ENCODE results near the gene NKD1.

- TF ChIP-seq CTCF (IDR thresholded peaks at IDR 0.05) (no peak), POLR2AphosphoS5 (IDR thresholded peaks at IDR 0.05) (no peak), EP300 (IDR thresholded peaks at IDR 0.05) (no peak), POLR2A (IDR thresholded peaks at IDR 0.05) (no peak)
These were observed 126.6 kb downstream of the NKD1 start for GRCh38 chr16:50674831-50675230.
